GM18511 (cell line): ENCODE data around the gene MARCHF4.

Experiments used
- ATAC-seq: cut with Tn5 transposase; IDR thresholded peaks from one replicate; pipeline ENCODE4 v1.9.1; 2021; ENCODE audit warnings: mild to moderate bottlenecking, moderate library complexity; ENCODE audit not compliant: unreplicated experiment

The MARCHF4 gene

DNA sequence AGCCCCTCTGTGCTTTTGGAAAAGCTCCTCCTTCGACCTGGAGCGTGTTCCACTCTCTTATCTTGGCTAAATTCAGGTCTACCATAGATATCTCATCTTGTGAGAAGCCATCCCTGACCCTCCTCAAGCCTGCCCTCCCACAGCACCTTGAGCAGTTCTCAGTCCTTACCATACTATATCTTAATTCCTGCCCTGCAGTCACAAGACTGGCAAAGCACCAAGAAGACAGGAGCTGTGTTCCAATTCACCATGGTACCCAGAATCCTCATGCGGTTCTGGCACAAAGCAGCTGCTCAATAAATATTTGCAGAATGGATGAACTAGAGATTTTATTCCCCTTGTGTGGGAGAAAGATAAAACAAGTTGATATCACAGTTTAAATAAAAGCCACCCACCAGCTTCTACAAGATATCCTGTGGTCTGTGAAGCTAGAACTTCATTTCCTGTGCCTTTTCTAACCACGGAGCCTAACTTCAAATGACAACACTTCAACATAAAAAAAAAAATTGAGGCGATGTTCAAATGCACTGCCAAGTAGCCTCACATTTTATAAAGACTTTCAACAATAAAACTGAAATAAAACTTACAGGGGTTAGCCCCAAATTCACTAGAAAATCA is 19.5 kb downstream of the MARCHF4 start:
- no peak for ATAC-seq

DNA sequence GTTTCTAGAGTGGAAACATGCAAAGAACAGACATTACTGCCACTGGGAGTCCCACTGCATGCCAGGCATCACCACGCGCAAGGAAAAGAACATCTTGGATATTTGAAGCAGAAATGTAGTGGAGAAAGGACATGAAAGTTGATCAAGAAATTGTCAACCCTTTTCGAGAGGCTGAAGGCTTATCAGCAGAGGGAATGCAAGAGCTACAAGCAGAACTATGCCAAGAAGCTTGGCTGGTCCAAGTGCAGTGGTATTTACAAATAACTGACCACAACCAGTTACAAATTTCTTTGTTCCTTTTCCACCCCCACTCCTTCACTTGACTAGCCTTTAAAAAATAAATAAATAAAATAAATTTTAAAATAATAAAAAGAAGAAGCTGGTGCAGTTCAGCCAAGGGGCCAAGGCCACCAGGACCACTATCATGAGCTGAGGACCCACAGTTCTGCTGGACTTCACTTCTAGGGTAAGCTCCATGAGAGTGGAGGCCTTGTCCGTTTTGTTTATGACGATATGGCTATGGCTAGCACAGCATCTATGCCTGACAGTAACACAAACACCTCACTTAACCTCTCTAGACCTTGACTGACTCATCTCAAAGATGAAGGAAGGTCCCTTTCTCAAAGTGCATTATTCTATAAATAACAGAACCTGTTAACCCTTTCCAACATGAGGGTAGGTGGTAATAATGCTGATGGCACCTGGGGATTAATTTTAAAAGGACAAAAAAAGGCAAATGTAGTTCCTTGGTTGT is 20.9 kb downstream of the MARCHF4 start:
- no peak for ATAC-seq

DNA sequence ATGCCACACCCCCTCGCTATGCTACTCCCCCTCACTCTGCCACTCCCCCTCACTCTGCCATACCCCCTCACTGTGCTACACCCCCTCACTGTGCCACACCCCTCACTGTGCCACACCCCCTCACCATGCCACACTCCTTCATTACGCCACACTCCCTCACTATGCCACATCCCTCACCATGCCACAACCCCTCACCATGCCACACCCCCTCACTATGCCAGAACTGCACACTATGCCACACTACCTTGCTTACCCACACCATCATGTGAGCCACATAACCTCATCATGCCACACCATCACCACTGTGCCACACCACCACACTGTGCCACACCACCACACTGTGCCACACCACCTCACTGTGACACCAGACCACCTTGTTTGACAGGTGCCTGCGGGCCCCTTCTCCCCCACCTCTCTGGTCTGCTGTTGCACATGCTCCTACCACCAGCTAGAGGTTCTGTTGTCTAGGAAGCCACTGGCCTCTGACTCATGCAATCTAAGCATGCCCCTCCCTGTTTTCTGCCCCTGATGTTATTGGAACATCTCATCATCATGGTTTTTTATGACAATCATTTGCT is 22.0 kb downstream of the MARCHF4 start:
- ATAC-seq, result no peak

DNA sequence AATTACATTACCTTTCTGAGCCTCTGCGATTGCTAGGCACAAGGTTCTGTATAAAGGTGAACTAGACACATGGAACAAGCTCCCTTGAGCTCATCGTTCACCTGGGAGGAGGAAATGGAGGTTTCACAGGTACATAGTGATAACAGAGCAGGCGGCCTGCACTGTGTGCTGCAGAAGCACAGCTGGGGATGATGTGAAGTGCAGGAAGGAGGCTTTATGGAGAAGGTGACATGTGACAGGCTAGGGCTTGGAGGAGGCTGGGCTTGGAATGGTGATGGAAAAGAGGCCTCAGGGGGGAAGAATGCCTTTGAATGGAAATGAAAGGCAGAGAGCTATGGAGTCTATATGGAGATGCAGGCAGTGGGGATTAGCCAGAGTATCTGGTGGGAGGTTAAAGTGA is 22.9 kb downstream of the MARCHF4 start:
- no peak for ATAC-seq

DNA sequence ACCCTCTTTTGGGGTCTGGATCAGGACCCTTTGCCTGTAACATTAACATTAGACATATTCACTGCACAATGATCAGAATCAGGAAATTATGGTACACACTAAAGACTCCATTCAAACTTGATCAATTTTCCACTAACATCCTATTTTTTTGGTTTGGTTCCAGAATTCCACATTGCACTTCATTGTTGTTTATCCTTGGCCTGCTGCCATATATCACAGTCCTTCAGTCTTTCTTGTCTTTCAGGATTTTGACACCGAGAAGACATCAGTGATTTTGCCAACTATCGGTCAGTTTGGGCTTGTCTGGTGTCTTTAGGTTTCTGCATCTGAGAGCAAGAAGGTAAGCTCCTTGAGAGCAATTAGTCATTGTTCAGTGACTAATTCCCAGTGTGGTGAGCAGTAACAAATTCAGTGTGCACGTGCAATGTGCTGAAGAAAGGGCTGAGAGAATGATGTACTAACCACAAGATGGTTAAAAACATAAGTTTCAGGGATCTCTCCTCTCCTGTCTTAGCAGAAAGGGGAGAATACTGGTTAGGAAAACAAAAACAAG is 23.5 kb downstream of the MARCHF4 start:
- no peak for ATAC-seq

DNA sequence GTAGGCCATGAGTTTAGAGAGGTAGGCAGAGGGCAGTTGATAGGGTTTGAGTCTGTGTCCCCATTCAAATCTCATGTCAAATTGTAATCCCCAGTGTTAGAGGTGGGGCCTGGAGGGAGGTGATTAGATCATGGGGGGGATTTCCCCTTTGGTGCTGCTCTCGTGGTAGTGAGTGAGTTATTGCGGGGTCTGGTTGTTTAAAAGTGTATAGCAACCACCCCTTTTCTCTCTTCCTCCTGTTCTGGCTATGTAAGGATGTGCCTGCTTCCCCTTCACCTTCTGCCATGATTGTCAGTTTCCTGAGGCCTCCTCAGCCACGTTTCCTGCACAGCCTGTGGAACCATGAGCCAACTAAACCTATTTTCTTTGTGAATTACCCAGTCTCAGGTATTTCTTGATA is 25.5 kb downstream of the MARCHF4 start:
- ATAC-seq, result no peak

DNA sequence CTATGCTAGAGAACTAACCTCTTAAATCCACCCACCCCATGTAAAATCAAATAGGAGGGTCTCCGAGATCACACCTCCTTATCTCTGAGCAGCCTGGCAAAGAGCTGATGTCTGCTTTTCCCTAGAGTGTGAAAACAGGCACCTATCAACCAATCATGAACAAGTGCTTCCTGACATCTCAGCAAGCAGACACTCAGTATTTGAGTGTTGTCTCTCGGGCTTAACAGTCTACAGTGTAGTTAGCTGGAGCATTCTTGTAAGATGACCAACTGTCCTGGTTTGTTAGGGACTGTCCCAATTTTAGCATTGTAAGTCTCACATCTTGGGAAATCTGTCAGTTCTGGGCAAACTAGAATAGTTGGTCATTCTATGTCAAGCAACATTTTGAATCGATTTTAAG is 26.4 kb downstream of the MARCHF4 start:
- no peak for ATAC-seq

DNA sequence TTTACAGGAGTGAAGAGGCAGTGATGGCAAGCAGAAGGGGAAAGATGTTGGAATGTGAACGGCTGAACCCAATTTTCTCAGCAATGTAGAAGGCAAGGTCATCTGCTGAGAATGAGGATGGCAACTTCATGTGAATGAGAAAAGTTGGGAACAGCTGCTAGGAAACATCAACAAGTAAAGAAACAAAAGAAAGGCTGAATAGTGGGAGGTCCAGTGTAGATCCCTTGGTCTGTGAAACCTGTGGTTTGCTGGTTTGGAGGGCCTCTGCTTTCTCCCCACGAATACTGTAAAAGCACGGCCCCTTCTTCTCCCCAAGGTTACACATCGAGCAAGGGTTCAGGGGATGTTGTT is 27.4 kb downstream of the MARCHF4 start:
- no peak for ATAC-seq

DNA sequence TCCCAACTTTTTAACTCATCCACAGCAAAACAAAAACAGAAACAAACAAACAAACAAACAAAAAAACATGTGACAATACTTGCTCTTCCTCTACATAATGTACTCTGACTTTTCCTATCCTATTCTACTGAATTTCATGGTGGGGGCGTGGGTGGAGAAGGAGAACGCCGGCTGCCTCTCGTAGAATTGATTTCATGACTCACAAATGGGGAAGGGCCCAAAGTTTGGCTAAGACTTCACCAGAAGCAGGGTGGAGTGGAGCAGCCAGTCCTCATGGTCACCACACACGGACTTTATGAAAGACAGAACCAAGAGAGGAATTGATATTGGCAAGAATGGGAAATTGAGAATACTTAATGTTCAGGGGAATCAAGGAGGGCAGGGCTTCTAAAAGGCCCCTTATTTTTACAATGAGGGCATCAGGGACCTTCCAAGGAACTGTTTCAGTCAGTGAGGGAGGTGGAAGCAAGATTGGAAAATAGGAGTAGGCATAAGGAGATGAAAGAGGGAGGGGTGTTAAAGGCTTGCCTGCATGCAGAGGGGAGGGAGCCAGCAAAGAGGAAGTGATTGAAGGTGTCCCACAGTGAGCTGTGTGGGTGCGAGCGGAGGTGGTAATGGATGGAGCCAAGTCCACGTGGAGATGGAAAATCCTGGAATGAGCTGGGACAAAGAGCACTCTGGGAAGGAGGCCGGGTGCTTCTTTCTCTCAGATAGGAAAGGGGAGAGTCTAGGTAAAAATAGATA is 27.9 kb downstream of the MARCHF4 start:
- no peak for ATAC-seq

DNA sequence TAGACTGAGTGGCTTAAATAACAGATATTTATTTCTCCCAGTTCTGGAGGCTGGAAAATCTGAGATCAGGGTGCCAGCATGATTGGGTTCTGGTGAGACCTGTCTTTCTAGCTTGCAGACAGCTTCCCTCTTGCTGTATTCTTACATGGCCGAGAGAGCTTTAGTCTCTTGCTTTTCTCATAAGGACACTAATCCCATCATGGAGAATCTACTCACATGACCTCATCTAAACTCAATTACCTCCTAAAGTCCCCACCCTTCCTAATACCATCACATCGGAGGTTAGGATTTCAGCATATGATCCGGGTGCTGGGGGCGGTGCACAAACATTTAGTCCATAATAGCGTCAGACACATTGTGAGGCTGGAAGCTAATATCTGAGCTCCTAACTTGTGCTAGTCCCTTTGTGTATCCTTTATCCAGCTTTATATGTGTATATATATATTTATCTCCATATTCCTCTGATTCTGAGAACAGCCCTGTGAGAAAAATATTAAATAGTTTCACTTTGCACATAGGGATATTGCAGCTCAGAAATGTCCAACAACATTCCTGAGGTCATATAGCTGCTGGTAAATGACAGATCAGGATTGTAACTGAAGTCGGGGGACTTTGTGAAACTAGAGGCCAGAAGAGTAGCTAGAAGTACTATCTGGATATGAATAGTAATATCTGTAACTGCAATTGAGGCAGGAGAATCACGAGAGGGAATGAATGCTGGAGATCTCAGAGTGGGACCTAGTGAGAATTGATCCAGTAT is 28.9 kb downstream of the MARCHF4 start:
- no peak for ATAC-seq

DNA sequence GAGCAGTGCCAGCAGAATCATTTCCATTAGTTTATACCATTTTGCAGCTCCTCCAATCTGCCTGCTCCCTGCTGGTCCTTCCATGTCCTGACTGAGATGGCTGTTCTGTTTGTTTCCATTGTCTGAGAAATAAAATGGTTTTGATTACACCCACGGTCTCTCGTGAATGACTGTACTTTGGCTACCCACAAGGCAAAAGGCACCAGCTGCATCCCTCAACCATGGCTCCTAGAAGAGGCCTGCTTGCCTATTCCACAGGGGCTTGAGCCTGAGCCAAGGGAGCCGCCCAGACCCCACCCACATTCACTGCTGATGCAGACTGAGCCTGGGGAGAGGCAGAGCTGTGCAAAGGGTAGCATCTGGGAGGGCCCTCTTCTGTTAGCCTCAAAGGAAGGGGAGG is 31.2 kb downstream of the MARCHF4 start:
- no peak for ATAC-seq

DNA sequence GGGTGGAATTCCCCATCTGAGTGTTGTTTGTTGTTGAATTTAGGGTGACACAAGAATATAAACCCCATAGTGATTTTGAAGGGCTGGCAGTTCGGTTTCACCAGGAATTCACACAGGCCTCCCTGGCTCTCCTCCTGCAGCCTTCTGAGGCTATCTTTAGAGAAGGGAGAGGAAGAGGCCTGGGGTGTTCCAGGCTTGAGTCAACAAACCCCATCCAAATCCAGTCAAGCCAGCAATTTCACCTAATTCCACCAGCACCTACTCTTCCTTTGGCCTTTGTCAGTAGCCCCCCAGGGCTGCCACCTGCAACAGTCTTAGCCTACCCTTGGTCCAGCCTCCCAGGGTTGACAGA is 32.0 kb downstream of the MARCHF4 start:
- ATAC-seq, result no peak

DNA sequence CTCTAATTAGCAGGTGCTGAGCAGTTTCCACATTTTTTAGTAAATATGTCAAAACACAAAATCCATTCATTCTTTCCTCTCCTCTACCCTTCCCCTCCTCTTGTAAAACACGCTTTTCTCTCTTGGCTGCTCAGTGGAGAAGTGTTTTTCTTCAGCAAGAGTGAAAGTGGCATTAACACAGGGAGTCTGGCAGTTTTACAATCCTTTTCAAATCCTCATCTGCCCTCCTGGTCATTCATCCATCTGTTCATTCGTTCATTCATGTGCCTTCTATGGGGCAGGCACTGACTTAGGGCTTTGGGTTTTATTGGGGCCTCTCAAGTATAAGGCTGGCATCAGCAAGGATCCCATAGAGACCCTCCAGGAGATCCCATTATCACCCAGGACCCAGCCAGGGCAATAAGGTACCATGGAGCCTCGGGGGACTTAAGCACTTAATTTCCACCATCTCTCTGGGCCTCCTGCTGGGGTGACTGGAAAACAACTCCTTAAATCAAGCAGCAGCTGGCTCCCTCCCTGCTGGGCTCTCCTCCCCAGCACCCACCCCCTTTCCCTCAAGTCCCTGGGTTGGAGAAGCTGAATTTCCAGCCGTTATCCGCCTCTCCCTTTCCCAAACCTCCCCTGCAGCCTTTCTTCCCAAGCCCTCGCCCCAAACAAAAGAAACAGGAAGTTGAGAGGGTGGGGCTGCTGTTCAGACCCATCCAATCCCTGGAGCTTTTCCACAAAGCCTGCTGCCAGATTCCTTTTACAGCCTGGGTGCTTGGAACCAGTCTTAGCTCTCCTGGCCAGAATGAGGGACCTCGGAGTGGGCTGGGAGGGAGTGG is 32.6 kb downstream of the MARCHF4 start:
- no peak for ATAC-seq

DNA sequence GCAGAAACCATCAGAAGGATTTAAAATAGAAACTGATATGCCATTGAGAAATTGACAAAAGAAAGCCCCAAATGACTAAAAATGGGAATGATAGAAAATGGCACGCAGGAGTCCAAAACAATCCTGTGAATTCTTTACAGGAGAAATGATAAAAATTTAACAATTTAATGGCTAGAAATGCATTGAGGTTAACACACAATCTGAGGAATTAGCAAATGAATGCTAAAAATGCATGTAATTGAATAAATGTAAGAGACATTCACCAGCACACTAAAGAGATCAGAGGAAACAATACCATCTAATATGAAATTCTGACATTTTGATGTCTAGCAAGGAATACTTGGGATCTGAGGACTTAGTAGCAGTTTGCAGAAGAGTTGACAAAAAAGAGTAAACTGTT is 37.0 kb downstream of the MARCHF4 start:
- no peak for ATAC-seq

DNA sequence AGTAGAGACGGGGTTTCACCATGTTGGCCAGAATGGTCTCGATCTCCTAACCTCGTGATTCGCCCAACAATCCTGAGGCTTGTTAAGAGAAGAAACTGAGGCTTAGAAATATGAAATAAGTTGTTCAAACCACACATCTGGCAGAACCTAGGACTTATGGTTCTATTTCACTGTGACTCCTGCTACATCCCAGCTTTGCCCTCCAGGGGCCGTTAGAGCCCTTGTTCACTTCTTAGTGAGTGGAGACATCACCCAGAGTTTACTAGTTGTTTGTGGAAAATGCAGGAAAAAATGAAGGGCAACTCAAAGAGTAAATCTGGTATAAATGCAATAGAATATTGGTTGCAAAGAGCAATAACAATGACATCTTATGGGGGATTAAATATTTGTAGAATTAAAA is 43.9 kb downstream of the MARCHF4 start:
- no peak for ATAC-seq

DNA sequence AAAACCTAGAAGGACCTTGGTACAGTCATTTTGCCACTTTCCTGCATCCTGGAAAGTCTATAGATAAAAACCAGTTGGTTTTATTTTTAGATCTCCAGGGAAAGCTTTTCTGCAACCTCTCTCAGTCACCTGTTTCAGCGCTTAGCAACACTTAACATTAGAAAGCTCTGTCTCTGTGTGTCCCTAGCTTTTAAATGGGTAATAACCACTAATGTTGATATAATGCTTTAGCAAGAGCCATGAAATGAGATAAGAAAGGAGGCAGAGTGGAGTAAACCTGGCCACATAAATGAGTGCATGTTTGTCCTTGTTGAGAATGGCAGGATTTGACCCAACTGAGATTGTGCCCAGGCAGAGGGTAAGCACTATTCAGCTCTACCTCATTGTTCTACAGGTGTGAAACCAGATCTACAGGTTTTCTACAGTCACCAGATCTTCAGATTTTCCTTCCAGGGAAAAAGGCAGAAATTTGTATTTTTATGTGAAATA is 44.8 kb downstream of the MARCHF4 start:
- ATAC-seq, result no peak
